HepG2 (cell line): ENCODE results near the gene SMURF2. TPM values are rescaled to one million over a fixed set of nuclear protein-coding genes. Genes with fewer than 3 reads are reported as not detected.

Experiments
- ATAC-seq: fragments of 200-7000 bp; cut with Tn5 transposase; 3 replicates; pipeline ENCODE4 v1.9.1; 2020; ENCODE audit warnings: mild to moderate bottlenecking, moderate library complexity
- BruUV-seq: library from RNA; stranded (reverse); fragments of 400-500 nt; replicated peaks from 2 replicates; lab custom pipeline; 2021; lab: Mats Ljungman, UMichigan
- CTCF ChIA-PET: fragments of 300-600 bp; formaldehyde crosslinking; extraction: SDS; loops from one replicate; lab custom pipeline; 2021; ENCODE audit warnings: low total read pairs, inconsistent platforms, low intra/inter-chr PET ratio; lab: Yijun Ruan, JAX
- POLR2A ChIA-PET: fragments of 350-600 bp; sonication (Branson Sonifier 250); formaldehyde crosslinking; loops from one replicate; lab custom pipeline; 2020; ENCODE audit warnings: antibody characterized with exemption, inconsistent platforms; lab: Yijun Ruan, JAX
- DNase-seq: peaks from one replicate; pipeline ENCODE4 v3.0.0-alpha.2; 2015; ENCODE audit warnings: low spot score
- FAIRE-seq: peaks from 3 replicates; lab custom pipeline; 2011; peaks lifted over from hg19 to GRCh38; lab: Jason Lieb, UNC
- H2AFZ ChIP-seq: one replicate; pipeline ENCODE4 v1.6.1; 2011; ENCODE audit warnings: low read length, inconsistent platforms
- H3K27ac ChIP-seq: fragments of 300-600 bp; 3 replicates; pipeline ENCODE4 v1.8.0; 2011; ENCODE audit warnings: mixed run types, mild to moderate bottlenecking, mixed read lengths, low read length, inconsistent platforms; ENCODE audit not compliant: insufficient read depth; ENCODE audit errors: extremely low read length
- H3K27me3 ChIP-seq, 2 experiments: fragments of 200-600 bp in 1 of 2; 2 replicates in 1 of 2; 3 replicates in 1 of 2; pipeline versions ENCODE4 v1.6.0 to v1.8.0; 2011; ENCODE audit warnings: low read length in 2 of 2, mild to moderate bottlenecking in 2 of 2, moderate library complexity in 2 of 2, inconsistent platforms in 1 of 2; ENCODE audit not compliant: insufficient read depth in 2 of 2, control insufficient read depth in 1 of 2
- H3K36me3 ChIP-seq, 2 experiments: fragments of 200-600 bp in 1 of 2; replicated peaks in 1 of 2; 2 replicates in 1 of 2; 3 replicates in 1 of 2; pipeline versions ENCODE4 v1.5.1 to v1.8.0; 2011; ENCODE audit warnings: low read length in 2 of 2, inconsistent platforms in 1 of 2; ENCODE audit not compliant: insufficient read depth in 2 of 2, control insufficient read depth in 1 of 2
- H3K4me1 ChIP-seq: 2 replicates; pipeline ENCODE4 v1.5.1; 2012; ENCODE audit warnings: low read length, inconsistent platforms; ENCODE audit not compliant: insufficient read depth
- H3K4me2 ChIP-seq: 2 replicates; pipeline ENCODE4 v1.6.0; 2011; ENCODE audit warnings: low read depth, low read length, inconsistent platforms
- H3K4me3 ChIP-seq, 3 experiments: fragments of 200-600 bp in 1 of 3; sonication (generic), shearing (Covaris generic) in 1 of 3; replicated peaks in 1 of 3; 2 replicates each; pipeline ENCODE4 v1.5.1; 2011 to 2016; ENCODE audit warnings: low read length in 3 of 3, inconsistent platforms in 2 of 3, low read depth in 2 of 3, mild to moderate bottlenecking in 2 of 3, control low read depth in 1 of 3, mixed read lengths in 1 of 3; ENCODE audit not compliant: insufficient read depth in 1 of 3
- H3K79me2 ChIP-seq: one replicate; pipeline ENCODE4 v1.6.1; 2011; ENCODE audit warnings: low read length, inconsistent platforms; ENCODE audit not compliant: insufficient read depth
- H3K9ac ChIP-seq: 2 replicates; pipeline ENCODE4 v1.6.0; 2011; ENCODE audit warnings: mild to moderate bottlenecking, low read depth, low read length, inconsistent platforms; ENCODE audit not compliant: insufficient read depth
- H3K9me3 ChIP-seq: 2 replicates; pipeline ENCODE4 v1.5.1; 2012; ENCODE audit warnings: mild to moderate bottlenecking, low read length
- H4K20me1 ChIP-seq: 2 replicates; pipeline ENCODE4 v1.6.0; 2011; ENCODE audit warnings: inconsistent platforms, mild to moderate bottlenecking, low read length, moderate library complexity; ENCODE audit not compliant: insufficient read depth
- KDM4B ChIP-seq: sonication (generic); formaldehyde crosslinking; IDR thresholded peaks from 2 replicates; pipeline ENCODE4 v1.4.0; 2020; ENCODE audit warnings: missing genetic modification reagents
- MAF1 ChIP-seq: sonication (generic); formaldehyde crosslinking; IDR thresholded peaks from 2 replicates; pipeline ENCODE4 v1.5.0; 2020; ENCODE audit warnings: missing genetic modification reagents, borderline replicate concordance
- PITX1 ChIP-seq: sonication (generic); formaldehyde crosslinking; IDR thresholded peaks from 2 replicates; pipeline ENCODE4 v1.5.1; 2020; ENCODE audit warnings: mild to moderate bottlenecking, missing genetic modification reagents
- PRDM10 ChIP-seq: sonication (generic); formaldehyde crosslinking; IDR thresholded peaks from 2 replicates; pipeline ENCODE4 v1.4.0; 2020; ENCODE audit warnings: low read depth, missing genetic modification reagents
- STAG1 ChIP-seq: sonication (generic); formaldehyde crosslinking; IDR thresholded peaks from 2 replicates; pipeline ENCODE4 v1.4.0; 2020; ENCODE audit warnings: missing genetic modification reagents
- ZNF160 ChIP-seq: sonication (generic); formaldehyde crosslinking; IDR thresholded peaks from 2 replicates; pipeline ENCODE4 v1.8.0; 2022; ENCODE audit warnings: mild to moderate bottlenecking, inconsistent platforms, missing genetic modification reagents
- ZNF235 ChIP-seq: sonication (generic); formaldehyde crosslinking; IDR thresholded peaks from 2 replicates; pipeline ENCODE4 v1.8.1; 2023; ENCODE audit warnings: mild to moderate bottlenecking, missing genetic modification reagents, borderline replicate concordance
- WGBS: methylation state at CpG from one replicate; pipeline ENCODE4 v1.1.6; 2017; ENCODE audit warnings: low lambda C conversion rate; 5-methylcytosine and 5-hydroxymethylcytosine counted together
- in situ Hi-C: cut with HindIII; loops from 2 replicates; pipeline ENCODE4 v1.10.0; 2017; ENCODE audit warnings: low pct_unique_long_range_greater_than_20kb; ENCODE audit not compliant: extremely low pct_ligation_motif_present
- intact Hi-C: fragments of 100-400 bp; cut with micrococcal nuclease; formaldehyde crosslinking; loops from one replicate; pipeline ENCODE4 v1.10.0; 2022; ENCODE audit not compliant: unreplicated experiment
- polyA plus RNA-seq, 8 experiments: library from polyadenylated mRNA; depleted of rRNA in 3 of 8; stranded (reverse) in 7 of 8; unstranded in 1 of 8; fragments of >200 nt; fragmentation: Illumina TruSeq in 4 of 8; extraction: Trizol in 4 of 8; gene quantifications; 2 replicates each; pipeline versions ENCODE4 v1.2.1 to v1.2.3, GENCODE V29; 2011 to 2016; ENCODE audit warnings: low read depth in 4 of 8, missing spikeins in 1 of 8, mixed read lengths in 1 of 8; ENCODE audit not compliant: insufficient read depth in 1 of 8
- total RNA-seq, 5 experiments: library from RNA; depleted of rRNA; stranded (reverse); fragments of >200 nt; fragmentation: Illumina TruSeq; extraction: Trizol; gene quantifications; 2 replicates each; pipeline ENCODE4 v1.2.3, GENCODE V29; 2016; ENCODE audit warnings: low read depth in 1 of 5

Gene SMURF2
- total and polyA plus RNA-seq, 2 of the 13 experiments (the other 11 are each of a cell fraction or from before 2014, with no cell fraction given): 14.9 to 24.3 TPM

GRCh38 chr17:64575431-64575830, 86.7 kb downstream of the SMURF2 start:
- Histone ChIP-seq H3K27ac (no peak overlapping the region), H3K27me3 (no peaks in the 10 kb centered on the region), H3K36me3 (peaks cover 9 to 20% of the 10 kb centered on the region in 2 experiments; a peak in 4 of 5 replicates), H3K4me2 (no peak overlapping the region), H3K4me3 (no peak overlapping the region), H3K9me3 (no peaks in the 10 kb centered on the region), H3K9ac (no peak overlapping the region), H4K20me1 (no peaks in the 10 kb centered on the region), H3K79me2 (no peaks in the 10 kb centered on the region), H2AFZ (no peak overlapping the region), H3K4me1 (no peaks in the 10 kb centered on the region)
- in situ Hi-C loops: no loop called here
- intact Hi-C loops: no loop called here
- no peak for FAIRE-seq
- no TSS peak for BruUV-seq
- 94% methylated on average over 3 of the region's 3 CpGs for WGBS
- ATAC-seq: no peak
- DNase-seq: no peak
- CTCF ChIA-PET: no interaction called here
- POLR2A ChIA-PET: no interaction called here
- TF ChIP-seq MAF1 (CRISPR knock-in tag) (no peak), PRDM10 (no peak), PITX1 (CRISPR knock-in tag) (no peak), KDM4B (no peak), STAG1 (CRISPR knock-in tag) (no peak), ZNF235 (CRISPR knock-in tag) (no peak), ZNF160 (CRISPR knock-in tag) (no peak)
- TF ChIP-seq, all 625 proteins: peak for 0
